Measurements from ENCODE around the gene SLIT3.

The SLIT3 gene

DNA sequence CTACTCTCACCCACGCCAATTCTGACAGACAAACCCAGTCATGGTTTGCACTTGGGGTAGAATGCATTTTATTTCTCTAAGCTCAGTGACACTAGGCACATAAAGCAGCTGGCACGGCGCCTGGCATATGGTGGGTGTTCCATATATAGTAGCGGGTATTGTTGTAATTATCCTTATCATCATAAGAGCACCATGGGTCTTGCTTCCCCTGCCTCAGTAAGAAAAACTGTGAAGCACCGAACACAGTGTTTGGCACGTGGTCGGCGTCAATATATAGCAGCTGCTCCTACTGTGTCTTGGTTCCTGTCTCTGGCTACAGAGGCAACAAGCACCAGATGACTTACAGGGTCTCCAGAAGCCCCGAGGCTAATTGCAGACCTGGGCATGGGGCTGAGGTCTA lies 527.7 kb downstream of the SLIT3 start:
- no peak for DNase-seq (ENCODE audit: low read depth, low spot score)

- no peak for DNase-seq (ENCODE audit: low read depth, low spot score)
Measured at GRCh38 chr5:168772316-168772961, 528.5 kb downstream of the SLIT3 start.

DNA sequence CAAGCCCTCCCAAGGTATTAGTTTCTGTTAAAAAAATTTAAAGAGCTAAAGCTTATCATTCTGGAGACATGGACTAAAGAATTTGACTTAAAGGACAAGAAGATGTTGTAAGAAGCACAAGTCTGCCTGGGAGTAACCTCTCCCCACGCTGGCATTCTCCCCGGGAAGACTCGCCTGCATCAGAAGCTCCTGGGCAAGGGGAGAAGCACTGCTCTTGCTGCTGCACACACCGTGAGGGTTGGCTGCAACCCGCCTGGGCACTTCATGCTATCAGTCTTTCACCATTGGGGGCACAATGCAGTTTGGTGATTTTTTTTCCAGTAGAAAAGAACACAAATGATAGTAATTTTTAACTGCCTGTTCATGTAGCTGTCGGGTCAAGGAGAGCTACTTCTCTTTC lies 529.3 kb downstream of the SLIT3 start:
- DNase-seq (ENCODE audit: low read depth, low spot score): no peak

DNA sequence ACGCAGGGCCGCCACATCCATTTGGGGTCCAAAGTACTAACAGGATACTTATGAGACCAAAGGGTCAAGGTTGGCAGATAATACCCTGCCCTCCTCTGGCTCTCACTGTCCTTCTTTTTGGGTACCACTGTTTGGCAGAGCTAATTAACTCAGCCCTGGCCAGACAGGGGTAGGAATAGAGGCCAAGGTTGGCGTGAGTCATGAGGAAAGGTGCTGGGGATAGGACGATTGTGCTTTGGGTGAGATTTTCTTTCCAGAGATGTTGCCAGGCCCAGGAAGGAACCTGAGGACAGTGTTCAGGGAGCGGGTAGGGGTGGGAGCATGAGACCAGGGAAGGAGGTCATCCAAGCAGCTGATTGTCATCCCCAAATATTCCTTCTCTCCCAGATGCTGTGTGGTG lies 529.9 kb downstream of the SLIT3 start:
- no peak for DNase-seq (ENCODE audit: low read depth, low spot score)

- no peak for DNase-seq (ENCODE audit: low read depth, low spot score)
Measured at GRCh38 chr5:168770036-168770498, 530.9 kb downstream of the SLIT3 start.

DNA sequence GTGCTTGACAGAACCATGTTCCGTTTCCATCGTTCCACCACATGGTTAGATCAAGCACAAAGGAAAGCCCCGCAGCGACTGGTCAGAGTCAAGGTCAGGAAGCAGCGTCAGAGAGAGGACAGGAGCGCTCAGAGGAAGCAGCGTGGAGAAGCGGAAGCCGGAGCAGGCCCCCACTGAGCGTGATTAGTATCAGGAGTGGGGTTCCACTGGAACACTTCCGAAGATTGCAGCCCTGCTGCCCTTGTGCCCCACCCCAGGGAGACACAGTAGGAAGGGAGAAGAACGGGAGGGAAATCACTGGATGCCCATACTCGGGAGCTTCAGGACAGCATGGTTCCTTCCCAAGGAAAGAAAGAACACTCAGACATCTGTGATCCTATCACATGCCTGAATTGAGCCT lies 532.8 kb downstream of the SLIT3 start:
- no peak for DNase-seq (ENCODE audit: low read depth, low spot score)

DNA sequence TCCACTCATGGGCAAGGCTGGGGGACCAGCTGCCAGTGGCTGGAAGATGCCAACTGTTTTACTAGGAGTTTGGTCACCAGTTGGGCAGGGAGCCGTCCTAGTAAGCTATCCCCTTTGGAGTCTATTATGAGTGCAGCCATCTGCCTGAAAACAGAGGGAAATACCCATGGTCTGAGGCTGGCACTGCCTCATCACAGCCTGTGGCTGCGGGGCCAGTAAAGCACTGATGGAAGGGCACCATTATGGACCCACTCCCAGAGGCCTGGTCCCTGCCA lies 534.6 kb downstream of the SLIT3 start:
- no peak for DNase-seq (ENCODE audit: low read depth, low spot score)

DNA sequence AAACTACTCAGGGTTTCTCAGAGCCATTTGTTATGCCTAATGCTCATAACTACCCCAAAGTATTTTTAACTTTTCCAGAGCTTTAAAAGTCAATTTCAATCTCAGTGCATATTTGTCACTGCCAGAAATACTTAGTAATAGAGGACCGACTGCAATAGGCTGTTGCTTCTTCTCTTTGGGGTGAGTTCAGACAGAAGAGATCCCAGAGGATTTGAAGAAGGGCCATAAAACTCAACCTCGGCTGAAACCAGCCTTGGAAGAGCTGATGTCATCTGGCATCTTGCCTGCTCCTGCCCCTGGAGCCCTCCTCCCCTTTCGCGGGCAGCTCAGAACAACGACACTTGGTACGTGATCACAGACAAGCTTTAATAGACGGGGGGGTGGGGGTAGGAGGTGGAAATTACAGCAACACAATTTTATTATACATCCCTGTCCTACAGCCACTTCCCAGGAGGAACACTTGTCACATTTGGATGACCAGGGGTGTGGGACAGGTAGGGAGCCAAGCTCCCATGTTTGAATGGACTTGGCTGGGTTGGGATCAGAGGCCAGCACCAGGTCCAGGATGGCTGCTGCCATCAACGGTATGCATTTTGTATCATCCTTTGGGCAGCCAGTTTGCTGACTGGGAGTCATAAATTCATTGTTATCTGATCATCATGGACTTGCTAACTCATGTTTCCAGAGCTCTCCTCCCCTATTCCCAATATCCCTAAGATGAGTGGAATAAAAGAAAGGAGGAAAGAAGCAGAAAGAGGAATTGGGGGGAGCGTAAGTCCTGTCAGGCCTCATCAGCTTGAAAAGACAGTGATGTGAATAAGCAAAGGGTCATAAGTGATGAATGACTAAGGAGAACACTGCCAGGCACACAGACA lies 535.2 kb downstream of the SLIT3 start:
- DNase-seq (ENCODE audit: low read depth, low spot score): no peak

DNA sequence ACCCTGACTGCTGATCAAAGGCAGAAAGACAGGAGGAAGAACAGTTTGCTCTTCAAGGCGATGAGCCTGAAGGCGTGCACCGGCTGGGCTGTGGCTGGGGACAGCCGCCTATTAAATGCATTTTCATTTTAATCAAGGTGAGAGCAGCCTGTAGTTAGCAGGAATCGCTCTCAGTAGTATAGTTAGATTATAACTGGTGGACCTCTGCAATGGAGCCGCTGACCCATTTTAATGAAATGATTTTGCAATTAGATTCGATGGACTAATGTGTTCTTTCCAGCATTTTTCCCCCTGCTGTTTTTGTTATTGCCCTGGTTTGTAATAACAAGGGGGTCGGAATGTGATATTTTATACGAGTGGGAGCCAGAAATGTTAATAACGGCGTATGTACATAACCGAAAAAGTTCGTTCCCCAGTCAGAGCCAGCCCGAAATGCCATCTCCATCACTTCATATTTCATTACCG lies 535.8 kb downstream of the SLIT3 start:
- no peak for DNase-seq (ENCODE audit: low read depth, low spot score)

- no peak for DNase-seq (ENCODE audit: low read depth, low spot score)
Measured at GRCh38 chr5:168756453-168757391, 544.2 kb downstream of the SLIT3 start.

- DNase-seq (ENCODE audit: low read depth, low spot score): no peak
Measured at GRCh38 chr5:168755548-168756093, 545.3 kb downstream of the SLIT3 start.

GRCh38 chr5:168753691-168754254 lies 547.2 kb downstream of the SLIT3 start:
- no peak for DNase-seq (ENCODE audit: low read depth, low spot score)

DNA sequence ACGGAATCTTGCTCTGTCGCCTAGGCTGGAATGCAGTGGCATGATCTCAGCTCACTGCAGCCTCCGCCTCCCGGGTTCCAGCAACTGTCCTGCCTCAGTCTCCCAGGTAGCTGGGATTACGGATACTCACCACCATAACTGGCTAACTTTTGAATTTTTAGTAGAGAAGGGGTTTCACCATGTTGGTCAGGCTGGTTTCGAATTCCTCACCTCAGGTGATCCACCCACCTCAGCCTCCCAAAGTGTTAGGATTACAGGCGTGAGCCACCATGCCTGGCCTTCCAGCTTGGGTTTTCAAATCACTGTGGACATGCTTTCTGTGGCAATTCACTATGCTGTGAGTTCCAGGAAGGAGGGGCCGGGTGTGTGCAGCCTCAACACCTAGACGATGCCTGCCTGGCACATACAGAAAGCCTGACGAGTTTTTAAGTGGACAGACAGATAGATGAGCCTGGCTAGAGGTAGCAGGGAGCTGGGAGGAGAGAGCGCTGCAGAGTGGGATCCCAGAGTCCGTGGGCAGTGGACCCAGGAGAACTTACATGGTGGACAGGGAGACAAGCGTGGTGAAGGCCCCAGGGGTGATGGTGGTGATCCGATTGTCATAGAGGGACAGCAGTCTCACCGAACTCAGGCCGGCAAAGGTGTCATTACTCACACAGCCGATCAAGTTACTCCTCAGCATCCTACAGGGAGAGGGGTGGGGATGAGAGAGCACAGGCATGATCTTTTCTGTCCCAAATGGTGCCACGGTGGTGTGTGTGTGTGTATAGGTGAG lies 548.3 kb downstream of the SLIT3 start:
- DNase-seq (ENCODE audit: low read depth, low spot score): no peak

GRCh38 chr5:168752012-168752411 lies 548.9 kb downstream of the SLIT3 start:
- DNase-seq (ENCODE audit: low read depth, low spot score): no peak

GRCh38 chr5:168750926-168751325 lies 550.0 kb downstream of the SLIT3 start:
- DNase-seq (ENCODE audit: low read depth, low spot score): no peak

GRCh38 chr5:168749391-168750100 lies 551.4 kb downstream of the SLIT3 start:
- DNase-seq (ENCODE audit: low read depth, low spot score): no peak

DNA sequence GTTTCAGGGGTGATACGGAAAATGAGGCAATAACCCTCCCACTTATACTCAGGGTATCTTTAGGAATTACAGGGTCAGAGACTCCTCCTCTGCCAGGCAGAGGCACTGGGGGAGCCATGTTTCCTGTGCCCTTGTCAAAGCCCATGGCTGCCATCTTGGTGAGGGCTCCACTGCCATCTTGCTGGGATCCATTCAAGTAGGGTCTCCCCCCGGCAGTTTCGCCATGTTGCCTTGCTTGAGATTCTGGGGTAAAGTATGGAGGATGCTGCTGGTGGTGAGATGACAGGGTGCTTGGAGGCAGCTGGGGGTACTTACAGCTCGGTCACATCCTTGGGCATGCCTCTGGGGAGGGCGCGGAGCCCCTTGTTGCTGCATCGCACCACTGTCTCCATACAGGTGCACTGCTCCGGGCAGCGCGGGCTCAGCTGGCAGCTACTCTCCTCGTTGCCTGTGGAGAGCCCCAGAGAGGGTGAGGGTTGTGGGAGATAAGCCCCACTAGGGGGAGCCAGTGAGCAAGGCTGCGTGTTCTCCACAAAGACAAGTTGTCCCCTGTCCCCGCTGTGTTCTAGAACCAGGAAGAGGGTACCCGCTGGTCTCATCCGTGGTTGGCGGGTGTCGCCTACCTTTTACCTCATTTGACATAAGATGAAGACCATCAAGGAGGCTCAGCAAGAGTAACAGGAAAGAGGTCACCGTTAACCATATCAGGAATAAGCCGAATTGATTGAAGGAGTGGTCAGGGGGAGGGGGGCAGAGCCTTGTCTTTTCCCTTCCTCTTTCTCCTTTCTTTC lies 552.8 kb downstream of the SLIT3 start:
- peak; percentile 68 for DNase-seq (ENCODE audit: low read depth, low spot score)

- no peak for DNase-seq (ENCODE audit: low read depth, low spot score)
Measured at GRCh38 chr5:168746893-168747640, 553.9 kb downstream of the SLIT3 start.

Measured in iPS DF 19.7 (cell line).